IPS-15b (cell line): ENCODE data around the gene SLCO2B1.

Experiments
- H3K27me3 ChIP-seq: one replicate; pipeline ENCODE4 v1.6.1; 2013; ENCODE audit warnings: low read length; ENCODE audit not compliant: control insufficient read depth, insufficient read depth
- H3K36me3 ChIP-seq: one replicate; pipeline ENCODE4 v1.6.1; 2013; ENCODE audit warnings: low read length; ENCODE audit not compliant: control insufficient read depth, insufficient read depth
- H3K4me1 ChIP-seq: one replicate; pipeline ENCODE4 v1.6.1; 2013; ENCODE audit warnings: mild to moderate bottlenecking, low read length; ENCODE audit not compliant: control insufficient read depth, insufficient read depth
- H3K4me3 ChIP-seq: one replicate; pipeline ENCODE4 v1.5.1; 2013; ENCODE audit warnings: low read depth, low read length
- H3K9ac ChIP-seq: one replicate; pipeline ENCODE4 v1.6.1; 2013; ENCODE audit warnings: low read depth, mild to moderate bottlenecking, low read length
- H3K9me3 ChIP-seq: one replicate; pipeline ENCODE4 v1.6.1; 2013; ENCODE audit warnings: mild to moderate bottlenecking, low read length; ENCODE audit not compliant: control insufficient read depth, insufficient read depth

The SLCO2B1 gene

DNA sequence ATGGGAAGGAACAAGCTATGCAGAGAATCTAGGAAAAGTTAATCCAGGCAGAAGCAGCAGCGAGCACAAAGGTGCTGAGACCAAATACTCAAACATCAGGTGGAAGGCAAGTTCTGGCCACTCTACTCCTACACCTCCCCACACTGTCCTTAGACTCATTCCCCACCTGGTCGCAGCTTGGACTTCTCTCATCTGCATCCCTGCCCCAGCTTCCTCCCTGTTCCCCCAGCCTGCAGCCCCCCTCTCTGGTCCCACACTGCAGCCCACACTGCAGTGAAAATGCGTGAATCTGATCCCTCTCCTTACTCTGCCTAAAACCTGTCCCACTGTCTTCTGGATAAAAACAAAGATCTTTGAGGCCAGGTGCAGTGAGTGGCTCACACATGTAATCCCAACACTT, 98.8 kb downstream of the SLCO2B1 start:
- Histone ChIP-seq H3K4me3 (no peak overlapping the region), H3K27me3 (peaks cover 9% of the 10 kb centered on the region), H3K9ac (no peak overlapping the region), H3K4me1 (no peaks in the 10 kb centered on the region), H3K36me3 (no peaks in the 10 kb centered on the region), H3K9me3 (no peaks in the 10 kb centered on the region)

DNA sequence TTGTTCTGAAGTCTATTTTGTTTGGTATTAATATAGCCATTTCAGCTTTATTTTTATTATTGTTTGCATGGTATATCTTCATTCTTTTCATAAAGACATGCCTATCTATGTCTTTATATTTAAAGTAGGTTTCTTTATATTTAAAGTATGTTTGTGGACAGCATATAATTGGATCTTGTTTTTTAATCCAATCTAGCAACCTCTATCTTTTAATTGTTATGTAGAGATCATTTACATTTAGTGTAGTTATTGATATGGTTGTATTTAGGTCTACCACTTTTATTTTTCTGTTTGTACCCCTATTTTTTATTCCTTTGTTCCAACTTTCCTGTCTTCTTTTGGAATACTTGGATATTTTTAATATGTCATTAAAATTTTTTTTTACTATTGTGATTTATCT, 103.4 kb downstream of the SLCO2B1 start:
- H3K36me3 ChIP-seq = no peaks in the 10 kb centered on the region
- H3K4me3 ChIP-seq = no peak overlapping the region
- peaks cover 2% of the 10 kb centered on the region for H3K27me3 ChIP-seq
- H3K9ac ChIP-seq = no peak overlapping the region
- H3K9me3 ChIP-seq = no peaks in the 10 kb centered on the region
- no peaks in the 10 kb centered on the region for H3K4me1 ChIP-seq
